K562 (cell line): ENCODE results near the gene THAP8. TPM values are rescaled to one million over a fixed set of nuclear protein-coding genes. Genes with fewer than 3 reads are reported as not detected.

Source experiments
- ARHGAP35 ChIP-seq: fragments of 450-650 bp; IDR thresholded peaks from 2 replicates; pipeline ENCODE4 v1.6.1; 2018; ENCODE audit not compliant: partially characterized antibody
- CAMTA2 ChIP-seq: fragments of 250-450 bp; sonication (Bioruptor Pico); conservative IDR thresholded peaks from 2 replicates; pipeline ENCODE4 v1.5.1; 2022
- CXXC5 ChIP-seq: fragments of 250-450 bp; sonication (Bioruptor Pico); IDR thresholded peaks from 2 replicates; pipeline ENCODE4 v1.8.0; 2022; ENCODE audit warnings: inconsistent platforms, mild to moderate bottlenecking, moderate library complexity
- KDM5B ChIP-seq: fragments of 200-600 bp; sonication (generic); IDR thresholded peaks from 2 replicates; pipeline ENCODE4 v1.6.1; 2012; ENCODE audit warnings: low read depth, mild to moderate bottlenecking, moderate library complexity, low read length, control low read depth, inconsistent platforms; ENCODE audit not compliant: insufficient replicate concordance
- MAX ChIP-seq: sonication (generic); formaldehyde crosslinking; IDR thresholded peaks from 2 replicates; pipeline ENCODE4 v1.9.0; 2022; ENCODE audit warnings: mild to moderate bottlenecking, missing genetic modification reagents
- SFPQ ChIP-seq: fragments of 200-400 bp; formaldehyde crosslinking; IDR thresholded peaks from 2 replicates; pipeline ENCODE4 v1.6.1; 2017; ENCODE audit warnings: mild to moderate bottlenecking, low read depth, low read length, moderate library complexity
- SIN3A ChIP-seq, 2 experiments: fragments of 150-350 bp in 1 of 2; IDR thresholded peaks; 2 replicates each; pipeline ENCODE4 v1.6.1; 2011 to 2016; ENCODE audit warnings: borderline replicate concordance in 2 of 2, low read depth in 2 of 2, low read length in 2 of 2, mild to moderate bottlenecking in 2 of 2, moderate library complexity in 2 of 2; ENCODE audit not compliant: control insufficient read depth in 1 of 2
- SLC30A9 ChIP-seq: fragments of 250-450 bp; sonication (Bioruptor Pico); IDR thresholded peaks from 2 replicates; pipeline ENCODE4 v1.8.0; 2022; ENCODE audit warnings: mild to moderate bottlenecking, moderate library complexity
- STAG1 ChIP-seq: sonication (generic); formaldehyde crosslinking; IDR thresholded peaks from 2 replicates; pipeline ENCODE4 v1.5.0; 2020; ENCODE audit warnings: missing genetic modification reagents, borderline replicate concordance
- THRA ChIP-seq: fragments of 450-650 bp; IDR thresholded peaks from 2 replicates; pipeline ENCODE4 v1.6.1; 2017; ENCODE audit warnings: mild to moderate bottlenecking, moderate library complexity
- XRCC5 ChIP-seq: fragments of 200-400 bp; formaldehyde crosslinking; IDR thresholded peaks from 2 replicates; pipeline ENCODE4 v1.6.1; 2017; ENCODE audit warnings: low read depth, mild to moderate bottlenecking, low read length
- ZBTB12 ChIP-seq: fragments of 250-450 bp; sonication (Bioruptor Pico); IDR thresholded peaks from 2 replicates; pipeline ENCODE4 v1.4.0; 2020
- ZBTB2 ChIP-seq: fragments of 450-650 bp; IDR thresholded peaks from 2 replicates; pipeline ENCODE4 v1.6.1; 2016; ENCODE audit warnings: antibody characterized with exemption
- ZEB2 ChIP-seq: fragments of 450-650 bp; IDR thresholded peaks from 2 replicates; pipeline ENCODE4 v1.6.1; 2016
- ZNF592 ChIP-seq: fragments of 450-650 bp; IDR thresholded peaks from 2 replicates; pipeline ENCODE4 v1.6.1; 2017; ENCODE audit warnings: antibody characterized with exemption, mild to moderate bottlenecking
- polyA plus RNA-seq, 8 experiments: library from polyadenylated mRNA; depleted of rRNA in 4 of 8; stranded (reverse) in 5 of 8; unstranded in 3 of 8; fragments of >200 nt; fragmentation: Nextera tagmentation in 2 of 8; fragmentation: Illumina TruSeq in 1 of 8; extraction: Ambion mirVana in 2 of 8; extraction: Trizol in 1 of 8; gene quantifications; 2 replicates each; pipeline versions ENCODE4 v1.2.1 to v1.2.3, GENCODE V29; 2011 to 2014; ENCODE audit warnings: inconsistent platforms in 1 of 8, missing spikeins in 1 of 8
- total RNA-seq, 7 experiments: library from RNA; depleted of rRNA in 6 of 7; stranded (reverse); fragments of >200 nt in 6 of 7; fragmentation: Illumina TruSeq in 2 of 7; extraction: Trizol in 2 of 7; gene quantifications; 2 replicates each; pipeline versions ENCODE4 v1.2.1 to v1.2.3, GENCODE V29; 2011 to 2021; ENCODE audit warnings: low replicate concordance in 1 of 7

Gene THAP8
- total and polyA plus RNA-seq, 9 of the 15 experiments (the other 6 are each of a cell fraction or from before 2014, with no cell fraction given): 0.11 to 2.0 (median 0.94) TPM

- TF ChIP-seq ZBTB12 (CRISPR knock-in tag): no peak
- peak; percentile 83 for TF ChIP-seq CXXC5
- TF ChIP-seq ARHGAP35: no peak
- no peak for TF ChIP-seq THRA
- no peak for TF ChIP-seq SFPQ
- TF ChIP-seq CAMTA2: no peak
- TF ChIP-seq SIN3A (IDR thresholded peaks at IDR 0.05; ENCODE audit: borderline replicate concordance in 2 of 2, control insufficient read depth in 1 of 2, low read depth in 2 of 2, low read length in 2 of 2): peak; percentile 60 to 76; a peak in 2 of 4 replicates
- TF ChIP-seq MAX (CRISPR knock-in tag): peak; percentile 39
- TF ChIP-seq STAG1 (CRISPR knock-in tag): no peak
- no peak for TF ChIP-seq ZBTB2
- TF ChIP-seq ZEB2: no peak; the same call in 1 of the 2 replicates
- peak; percentile 95 for TF ChIP-seq KDM5B
- TF ChIP-seq SLC30A9 (CRISPR knock-in tag): no peak
- TF ChIP-seq ZNF592: no peak
- TF ChIP-seq XRCC5: no peak
Measured at GRCh38 chr19:36014012-36014924, 39.8 kb downstream of the THAP8 start, which contains the start of gene ALKBH6 (continued).
